HepG2 (cell line): ENCODE data around the gene MC1R. TPM values are rescaled to one million over a fixed set of nuclear protein-coding genes. Genes with fewer than 3 reads are reported as not detected.

Source experiments
- CTCF ChIP-seq: sonication (generic); formaldehyde crosslinking; IDR thresholded peaks from 2 replicates; pipeline ENCODE4 v1.5.0; 2020; ENCODE audit warnings: mild to moderate bottlenecking, missing genetic modification reagents, moderate library complexity
- DMAP1 ChIP-seq: IDR thresholded peaks from 2 replicates; pipeline ENCODE4 v1.6.1; 2016
- ELF1 ChIP-seq: sonication (generic); formaldehyde crosslinking; IDR thresholded peaks from 2 replicates; pipeline ENCODE4 v1.4.0; 2020; ENCODE audit warnings: missing genetic modification reagents
- FOXM1 ChIP-seq: sonication (generic); formaldehyde crosslinking; IDR thresholded peaks from 2 replicates; pipeline ENCODE4 v1.5.0; 2020; ENCODE audit warnings: missing genetic modification reagents
- HNF4G ChIP-seq, 2 experiments: sonication (generic) in 1 of 2; formaldehyde crosslinking in 1 of 2; IDR thresholded peaks; 2 replicates each; pipeline versions ENCODE4 v1.4.0 to v1.6.1; 2011 to 2020; ENCODE audit warnings: borderline replicate concordance in 2 of 2, low read depth in 2 of 2, mild to moderate bottlenecking in 2 of 2, low read length in 1 of 2, missing genetic modification reagents in 1 of 2, moderate library complexity in 1 of 2
- KLF12 ChIP-seq: sonication (generic); formaldehyde crosslinking; IDR thresholded peaks from 2 replicates; pipeline ENCODE4 v1.4.0; 2020; ENCODE audit warnings: missing genetic modification reagents, borderline replicate concordance
- MEIS2 ChIP-seq: sonication (generic); formaldehyde crosslinking; IDR thresholded peaks from 2 replicates; pipeline ENCODE4 v1.9.0; 2021; ENCODE audit warnings: mild to moderate bottlenecking, missing genetic modification reagents
- PRDM4 ChIP-seq: sonication (generic); formaldehyde crosslinking; IDR thresholded peaks from 2 replicates; pipeline ENCODE4 v1.9.0; 2021; ENCODE audit warnings: missing genetic modification reagents, borderline replicate concordance
- RBM39 ChIP-seq: fragments of 200-400 bp; formaldehyde crosslinking; IDR thresholded peaks from one replicate; pipeline ENCODE4 v1.6.1; 2018; ENCODE audit warnings: antibody characterized with exemption, mild to moderate bottlenecking, low read depth, low read length; ENCODE audit not compliant: poor library complexity, severe bottlenecking
- SIN3A ChIP-seq: IDR thresholded peaks from 2 replicates; pipeline ENCODE4 v1.6.1; 2011; ENCODE audit warnings: low read depth, mild to moderate bottlenecking, control low read depth, low read length, borderline replicate concordance
- SRSF1 ChIP-seq: fragments of 200-400 bp; formaldehyde crosslinking; optimal IDR thresholded peaks from 2 replicates; pipeline ENCODE3; 2017; ENCODE audit warnings: mild to moderate bottlenecking, low read depth, low read length, moderate library complexity
- ZBTB7A ChIP-seq: sonication (generic); formaldehyde crosslinking; IDR thresholded peaks from 2 replicates; pipeline ENCODE4 v1.8.0; 2022; ENCODE audit warnings: mild to moderate bottlenecking, missing genetic modification reagents
- ZIK1 ChIP-seq: sonication (generic); formaldehyde crosslinking; IDR thresholded peaks from 2 replicates; pipeline ENCODE4 v1.5.0; 2020; ENCODE audit warnings: mild to moderate bottlenecking, low read depth, missing genetic modification reagents, borderline replicate concordance
- ZNF275 ChIP-seq: sonication (generic); formaldehyde crosslinking; IDR thresholded peaks from 2 replicates; pipeline ENCODE4 v1.8.0; 2022; ENCODE audit warnings: missing genetic modification reagents, mild to moderate bottlenecking, inconsistent platforms, borderline replicate concordance
- ZNF468 ChIP-seq: sonication (generic); formaldehyde crosslinking; IDR thresholded peaks from 2 replicates; pipeline ENCODE4 v1.8.0; 2022; ENCODE audit warnings: mild to moderate bottlenecking, moderate library complexity, missing genetic modification reagents
- ZNF562 ChIP-seq: sonication (generic); formaldehyde crosslinking; IDR thresholded peaks from 2 replicates; pipeline ENCODE4 v1.8.0; 2022; ENCODE audit warnings: missing genetic modification reagents, borderline replicate concordance
- ZNF660 ChIP-seq: sonication (generic); formaldehyde crosslinking; IDR thresholded peaks from 2 replicates; pipeline ENCODE4 v1.5.1; 2020; ENCODE audit warnings: mild to moderate bottlenecking, low read depth, missing genetic modification reagents, borderline replicate concordance
- ZNF770 ChIP-seq: sonication (generic); formaldehyde crosslinking; IDR thresholded peaks from 2 replicates; pipeline ENCODE4 v1.5.0; 2020; ENCODE audit warnings: mild to moderate bottlenecking, missing genetic modification reagents
- ZNF878 ChIP-seq: sonication (generic); formaldehyde crosslinking; IDR thresholded peaks from 2 replicates; pipeline ENCODE4 v1.8.1; 2023; ENCODE audit warnings: mild to moderate bottlenecking, missing genetic modification reagents, moderate library complexity
- polyA plus RNA-seq, 8 experiments: library from polyadenylated mRNA; depleted of rRNA in 3 of 8; stranded (reverse) in 7 of 8; unstranded in 1 of 8; fragments of >200 nt; fragmentation: Illumina TruSeq in 4 of 8; extraction: Trizol in 4 of 8; gene quantifications; 2 replicates each; pipeline versions ENCODE4 v1.2.1 to v1.2.3, GENCODE V29; 2011 to 2016; ENCODE audit warnings: low read depth in 4 of 8, missing spikeins in 1 of 8, mixed read lengths in 1 of 8; ENCODE audit not compliant: insufficient read depth in 1 of 8
- total RNA-seq, 5 experiments: library from RNA; depleted of rRNA; stranded (reverse); fragments of >200 nt; fragmentation: Illumina TruSeq; extraction: Trizol; gene quantifications; 2 replicates each; pipeline ENCODE4 v1.2.3, GENCODE V29; 2016; ENCODE audit warnings: low read depth in 1 of 5
- TF ChIP-seq, protein P1 (sequence below): sonication (generic); formaldehyde crosslinking; IDR thresholded peaks from 2 replicates; pipeline ENCODE4 v1.4.0; 2020; ENCODE audit warnings: mild to moderate bottlenecking, missing genetic modification reagents

MC1R gene
- total and polyA plus RNA-seq, 2 of the 13 experiments (the other 11 are each of a cell fraction or from before 2014, with no cell fraction given) = 9.1 to 14.8 TPM

- no peak; the same call in 1 of the 2 replicates for TF ChIP-seq ZNF275 (CRISPR knock-in tag)
- TF ChIP-seq ZNF660 = no peak
- TF ChIP-seq ELF1 (CRISPR knock-in tag) = peak; percentile 74; the same call in 1 of the 2 replicates
- TF ChIP-seq RBM39 = no peak
- TF ChIP-seq HNF4G (IDR thresholded peaks at IDR 0.05; ENCODE audit: borderline replicate concordance, low read depth, low read length) = 0 out of 2 replicates have a peak, but pooled peaks have one; percentile 6
- TF ChIP-seq HNF4G (CRISPR knock-in tag; IDR thresholded peaks at IDR 0.05; ENCODE audit: borderline replicate concordance, low read depth) = no peak
- peak; percentile 23 for TF ChIP-seq SRSF1
- 0 out of 2 replicates have a peak, but pooled peaks have one; percentile 25 for TF ChIP-seq ZIK1
- peak; percentile 75; the same call in 1 of the 2 replicates for TF ChIP-seq SIN3A
- TF ChIP-seq KLF12 (CRISPR knock-in tag) = 0 out of 2 replicates have a peak, but pooled peaks have one; percentile 10
- peak; percentile 76 for TF ChIP-seq ZBTB7A (CRISPR knock-in tag)
- TF ChIP-seq FOXM1 (CRISPR knock-in tag) = no peak
- TF ChIP-seq ZNF468 (CRISPR knock-in tag) = 0 out of 2 replicates have a peak, but pooled peaks have one; percentile 76
- TF ChIP-seq ZNF878 (CRISPR knock-in tag) = peak; percentile 78; the same call in 1 of the 2 replicates
- TF ChIP-seq PRDM4 (CRISPR knock-in tag) = no peak
- no peak for TF ChIP-seq MEIS2
- peak; percentile 72 for TF ChIP-seq DMAP1 (CRISPR knock-in tag)
- TF ChIP-seq CTCF (CRISPR knock-in tag) = peak; percentile 30; the same call in 1 of the 2 replicates
- TF ChIP-seq, protein P1, sequence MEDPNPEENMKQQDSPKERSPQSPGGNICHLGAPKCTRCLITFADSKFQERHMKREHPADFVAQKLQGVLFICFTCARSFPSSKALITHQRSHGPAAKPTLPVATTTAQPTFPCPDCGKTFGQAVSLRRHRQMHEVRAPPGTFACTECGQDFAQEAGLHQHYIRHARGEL (CRISPR knock-in tag) = no peak
- peak; percentile 57; the same call in 1 of the 2 replicates for TF ChIP-seq ZNF770
- no peak for TF ChIP-seq ZNF562 (CRISPR knock-in tag)
Observed at GRCh38 chr16:89921702-89922476, 3.2 kb downstream of the MC1R start (continued).
